HepG2 (cell line): ENCODE data around the gene GALNT17. TPM values are rescaled to one million over a fixed set of nuclear protein-coding genes. Genes with fewer than 3 reads are reported as not detected.

Experiments
- ATAC-seq: fragments of 200-7000 bp; cut with Tn5 transposase; 3 replicates; pipeline ENCODE4 v1.9.1; 2020; ENCODE audit warnings: mild to moderate bottlenecking, moderate library complexity
- BruUV-seq: library from RNA; stranded (reverse); fragments of 400-500 nt; replicated peaks from 2 replicates; lab custom pipeline; 2021; lab: Mats Ljungman, UMichigan
- CTCF ChIA-PET: fragments of 300-600 bp; formaldehyde crosslinking; extraction: SDS; loops from one replicate; lab custom pipeline; 2021; ENCODE audit warnings: low total read pairs, inconsistent platforms, low intra/inter-chr PET ratio; lab: Yijun Ruan, JAX
- POLR2A ChIA-PET: fragments of 350-600 bp; sonication (Branson Sonifier 250); formaldehyde crosslinking; loops from one replicate; lab custom pipeline; 2020; ENCODE audit warnings: antibody characterized with exemption, inconsistent platforms; lab: Yijun Ruan, JAX
- DNase-seq: peaks from one replicate; pipeline ENCODE4 v3.0.0-alpha.2; 2015; ENCODE audit warnings: low spot score
- FAIRE-seq: peaks from 3 replicates; lab custom pipeline; 2011; peaks lifted over from hg19 to GRCh38; lab: Jason Lieb, UNC
- H2AFZ ChIP-seq: one replicate; pipeline ENCODE4 v1.6.1; 2011; ENCODE audit warnings: low read length, inconsistent platforms
- H3K27ac ChIP-seq: fragments of 300-600 bp; 3 replicates; pipeline ENCODE4 v1.8.0; 2011; ENCODE audit warnings: mixed run types, mild to moderate bottlenecking, mixed read lengths, low read length, inconsistent platforms; ENCODE audit not compliant: insufficient read depth; ENCODE audit errors: extremely low read length
- H3K27me3 ChIP-seq, 2 experiments: fragments of 200-600 bp in 1 of 2; 2 replicates in 1 of 2; 3 replicates in 1 of 2; pipeline versions ENCODE4 v1.6.0 to v1.8.0; 2011; ENCODE audit warnings: low read length in 2 of 2, mild to moderate bottlenecking in 2 of 2, moderate library complexity in 2 of 2, inconsistent platforms in 1 of 2; ENCODE audit not compliant: insufficient read depth in 2 of 2, control insufficient read depth in 1 of 2
- H3K36me3 ChIP-seq, 2 experiments: fragments of 200-600 bp in 1 of 2; replicated peaks in 1 of 2; 2 replicates in 1 of 2; 3 replicates in 1 of 2; pipeline versions ENCODE4 v1.5.1 to v1.8.0; 2011; ENCODE audit warnings: low read length in 2 of 2, inconsistent platforms in 1 of 2; ENCODE audit not compliant: insufficient read depth in 2 of 2, control insufficient read depth in 1 of 2
- H3K4me1 ChIP-seq: 2 replicates; pipeline ENCODE4 v1.5.1; 2012; ENCODE audit warnings: low read length, inconsistent platforms; ENCODE audit not compliant: insufficient read depth
- H3K4me2 ChIP-seq: 2 replicates; pipeline ENCODE4 v1.6.0; 2011; ENCODE audit warnings: low read depth, low read length, inconsistent platforms
- H3K4me3 ChIP-seq, 3 experiments: fragments of 200-600 bp in 1 of 3; sonication (generic), shearing (Covaris generic) in 1 of 3; replicated peaks in 1 of 3; 2 replicates each; pipeline ENCODE4 v1.5.1; 2011 to 2016; ENCODE audit warnings: low read length in 3 of 3, inconsistent platforms in 2 of 3, low read depth in 2 of 3, mild to moderate bottlenecking in 2 of 3, control low read depth in 1 of 3, mixed read lengths in 1 of 3; ENCODE audit not compliant: insufficient read depth in 1 of 3
- H3K79me2 ChIP-seq: one replicate; pipeline ENCODE4 v1.6.1; 2011; ENCODE audit warnings: low read length, inconsistent platforms; ENCODE audit not compliant: insufficient read depth
- H3K9ac ChIP-seq: 2 replicates; pipeline ENCODE4 v1.6.0; 2011; ENCODE audit warnings: mild to moderate bottlenecking, low read depth, low read length, inconsistent platforms; ENCODE audit not compliant: insufficient read depth
- H3K9me3 ChIP-seq: 2 replicates; pipeline ENCODE4 v1.5.1; 2012; ENCODE audit warnings: mild to moderate bottlenecking, low read length
- H4K20me1 ChIP-seq: 2 replicates; pipeline ENCODE4 v1.6.0; 2011; ENCODE audit warnings: inconsistent platforms, mild to moderate bottlenecking, low read length, moderate library complexity; ENCODE audit not compliant: insufficient read depth
- AKNA ChIP-seq: sonication (generic); formaldehyde crosslinking; IDR thresholded peaks from 2 replicates; pipeline ENCODE4 v1.4.0; 2020; ENCODE audit warnings: missing genetic modification reagents, borderline replicate concordance
- KDM2A ChIP-seq: sonication (generic); formaldehyde crosslinking; IDR thresholded peaks from 2 replicates; pipeline ENCODE4 v1.4.0; 2020; ENCODE audit warnings: low read depth, missing genetic modification reagents, borderline replicate concordance
- KDM5B ChIP-seq: sonication (generic); formaldehyde crosslinking; IDR thresholded peaks from 2 replicates; pipeline ENCODE4 v1.4.0; 2020; ENCODE audit warnings: missing genetic modification reagents, mild to moderate bottlenecking, borderline replicate concordance
- LCORL ChIP-seq, 2 experiments: fragments of 450-650 bp in 1 of 2; sonication (generic) in 1 of 2; formaldehyde crosslinking in 1 of 2; IDR thresholded peaks; 2 replicates each; pipeline versions ENCODE4 v1.5.0 to v1.6.1; 2017 to 2020; ENCODE audit warnings: antibody characterized with exemption in 1 of 2, missing genetic modification reagents in 1 of 2
- MED1 ChIP-seq: sonication (generic); formaldehyde crosslinking; IDR thresholded peaks from 2 replicates; pipeline ENCODE4 v1.4.0; 2020; ENCODE audit warnings: missing genetic modification reagents
- RELA ChIP-seq: sonication (generic); formaldehyde crosslinking; IDR thresholded peaks from 2 replicates; pipeline ENCODE4 v1.4.0; 2020; ENCODE audit warnings: missing genetic modification reagents
- TFDP2 ChIP-seq: sonication (generic); formaldehyde crosslinking; IDR thresholded peaks from 2 replicates; pipeline ENCODE4 v1.4.0; 2020; ENCODE audit warnings: missing genetic modification reagents
- XRCC5 ChIP-seq: fragments of 200-400 bp; formaldehyde crosslinking; optimal IDR thresholded peaks from 2 replicates; pipeline ENCODE3; 2017; ENCODE audit warnings: mild to moderate bottlenecking, low read length
- YY1 ChIP-seq: IDR thresholded peaks from 2 replicates; pipeline ENCODE4 v1.6.1; 2011; ENCODE audit warnings: low read length, low read depth, moderate library complexity, mild to moderate bottlenecking; ENCODE audit not compliant: insufficient read depth, insufficient replicate concordance
- ZNF205 ChIP-seq: IDR thresholded peaks from 2 replicates; pipeline ENCODE4 v1.6.1; 2018; ENCODE audit warnings: missing biosample characterization, missing genetic modification reagents
- ZNF280B ChIP-seq: sonication (generic); formaldehyde crosslinking; IDR thresholded peaks from 2 replicates; pipeline ENCODE4 v1.5.0; 2020; ENCODE audit warnings: missing genetic modification reagents, mild to moderate bottlenecking, borderline replicate concordance
- ZNF83 ChIP-seq: sonication (generic); formaldehyde crosslinking; IDR thresholded peaks from 2 replicates; pipeline ENCODE4 v1.4.0; 2020; ENCODE audit warnings: missing genetic modification reagents, mild to moderate bottlenecking, borderline replicate concordance
- WGBS: methylation state at CpG from one replicate; pipeline ENCODE4 v1.1.6; 2017; ENCODE audit warnings: low lambda C conversion rate; 5-methylcytosine and 5-hydroxymethylcytosine counted together
- in situ Hi-C: cut with HindIII; loops from 2 replicates; pipeline ENCODE4 v1.10.0; 2017; ENCODE audit warnings: low pct_unique_long_range_greater_than_20kb; ENCODE audit not compliant: extremely low pct_ligation_motif_present
- intact Hi-C: fragments of 100-400 bp; cut with micrococcal nuclease; formaldehyde crosslinking; loops from one replicate; pipeline ENCODE4 v1.10.0; 2022; ENCODE audit not compliant: unreplicated experiment
- polyA plus RNA-seq, 8 experiments: library from polyadenylated mRNA; depleted of rRNA in 3 of 8; stranded (reverse) in 7 of 8; unstranded in 1 of 8; fragments of >200 nt; fragmentation: Illumina TruSeq in 4 of 8; extraction: Trizol in 4 of 8; gene quantifications; 2 replicates each; pipeline versions ENCODE4 v1.2.1 to v1.2.3, GENCODE V29; 2011 to 2016; ENCODE audit warnings: low read depth in 4 of 8, missing spikeins in 1 of 8, mixed read lengths in 1 of 8; ENCODE audit not compliant: insufficient read depth in 1 of 8
- total RNA-seq, 5 experiments: library from RNA; depleted of rRNA; stranded (reverse); fragments of >200 nt; fragmentation: Illumina TruSeq; extraction: Trizol; gene quantifications; 2 replicates each; pipeline ENCODE4 v1.2.3, GENCODE V29; 2016; ENCODE audit warnings: low read depth in 1 of 5

The GALNT17 gene
- total and polyA plus RNA-seq, 2 of the 13 experiments (the other 11 are each of a cell fraction or from before 2014, with no cell fraction given) = not detected

- TF ChIP-seq AKNA (CRISPR knock-in tag) = no peak
These were observed 618.3 kb downstream of the GALNT17 start (continued) for GRCh38 chr7:71750290-71750689.

- no peak overlapping the region for H2AFZ ChIP-seq
- CTCF ChIA-PET = interaction anchor here (1.1 kb wide), 1 partner anchor 742 kb away, joined by 4 read pairs; no protein-coding TSS in a partner anchor
- peak overlapping the region; percentile 58 for H3K4me2 ChIP-seq
- H3K9me3 ChIP-seq = peaks cover 23% of the 10 kb centered on the region
- intact Hi-C loops (loop anchor here (2.0 kb wide), 1 partner anchor 742 kb away; no protein-coding TSS in a partner anchor), in situ Hi-C loops (no loop called here)
- no peaks in the 10 kb centered on the region for H3K36me3 ChIP-seq
- BruUV-seq = no TSS peak
- DNase-seq = peak; percentile 4
- H4K20me1 ChIP-seq = no peaks in the 10 kb centered on the region
- no peak overlapping the region for H3K27ac ChIP-seq
- no peaks in the 10 kb centered on the region; a peak in 1 of 5 replicates for H3K27me3 ChIP-seq
- WGBS = 0% methylated on average over 8 of the region's 43 CpGs
- no peak overlapping the region for H3K9ac ChIP-seq
- FAIRE-seq = no peak
- H3K4me1 ChIP-seq = no peaks in the 10 kb centered on the region
- POLR2A ChIA-PET = no interaction called here
- peak overlapping the region in 1 of 3 experiments; percentile 48; a peak in 1 of 6 replicates for H3K4me3 ChIP-seq
- ATAC-seq = peak; percentile 99
- no peaks in the 10 kb centered on the region for H3K79me2 ChIP-seq
- TF ChIP-seq KDM5B (CRISPR knock-in tag) = peak; percentile 60; the same call in 1 of the 2 replicates
- TF ChIP-seq YY1 = peak; percentile 12
- TF ChIP-seq RELA (CRISPR knock-in tag) = no peak
- TF ChIP-seq TFDP2 (CRISPR knock-in tag) = 0 out of 2 replicates have a peak, but pooled peaks have one; percentile 15
- TF ChIP-seq MED1 (CRISPR knock-in tag) = no peak
- no peak for TF ChIP-seq LCORL (IDR thresholded peaks at IDR 0.05)
- peak; percentile 28; the same call in 1 of the 2 replicates for TF ChIP-seq LCORL (CRISPR knock-in tag; IDR thresholded peaks at IDR 0.05)
- peak; percentile 51 for TF ChIP-seq XRCC5
- peak; percentile 37; the same call in 1 of the 2 replicates for TF ChIP-seq ZNF205 (CRISPR knock-in tag)
- TF ChIP-seq KDM2A = peak; percentile 43; the same call in 1 of the 2 replicates
- 0 out of 2 replicates have a peak, but pooled peaks have one; percentile 19 for TF ChIP-seq ZNF280B (CRISPR knock-in tag)
- TF ChIP-seq ZNF83 (CRISPR knock-in tag) = peak; percentile 26; the same call in 1 of the 2 replicates
These were observed 620.4 kb downstream of the GALNT17 start for GRCh38 chr7:71752171-71752935.
